HG02571 (cell line): Measurements from ENCODE around the gene PTCD1.
"Not testable (repeated sequence)": the region's sequence is repeated elsewhere in the genome, so short reads cannot be mapped to it uniquely, and the experiment has no call there.

Source experiments
- ATAC-seq: cut with Tn5 transposase; IDR thresholded peaks from one replicate; pipeline ENCODE4 v1.9.1; 2021; ENCODE audit warnings: mild to moderate bottlenecking, moderate library complexity; ENCODE audit not compliant: unreplicated experiment

PTCD1 gene

DNA sequence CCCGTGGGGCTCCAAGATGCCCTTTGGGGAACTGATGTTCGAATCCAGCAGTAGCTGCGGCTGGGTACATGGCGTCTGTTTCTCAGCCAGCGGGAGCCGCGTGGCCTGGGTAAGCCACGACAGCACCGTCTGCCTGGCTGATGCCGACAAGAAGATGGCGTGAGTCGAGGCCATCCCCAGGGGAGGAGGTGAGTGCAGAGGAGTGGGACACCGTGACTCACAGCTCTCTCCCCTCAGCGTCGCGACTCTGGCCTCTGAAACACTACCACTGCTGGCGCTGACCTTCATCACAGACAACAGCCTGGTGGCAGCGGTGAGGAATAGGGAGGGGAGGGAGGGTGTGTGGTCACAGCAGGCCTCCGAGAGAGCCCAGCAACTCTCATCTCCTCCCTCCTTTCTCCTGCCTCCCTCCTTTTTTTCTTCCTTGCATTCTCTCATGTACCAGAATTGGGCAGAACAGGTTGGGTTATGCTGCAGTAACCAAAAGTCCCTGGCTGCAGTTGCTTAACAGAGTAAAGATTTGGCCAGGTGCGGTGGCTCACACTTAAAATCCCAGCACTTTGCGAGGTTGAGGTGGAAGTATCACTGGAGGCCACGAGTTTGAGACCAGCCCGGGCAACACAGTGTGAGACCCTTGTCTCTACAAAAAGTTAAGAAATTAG is 47.5 kb downstream of the PTCD1 start:
- no peak for ATAC-seq

DNA sequence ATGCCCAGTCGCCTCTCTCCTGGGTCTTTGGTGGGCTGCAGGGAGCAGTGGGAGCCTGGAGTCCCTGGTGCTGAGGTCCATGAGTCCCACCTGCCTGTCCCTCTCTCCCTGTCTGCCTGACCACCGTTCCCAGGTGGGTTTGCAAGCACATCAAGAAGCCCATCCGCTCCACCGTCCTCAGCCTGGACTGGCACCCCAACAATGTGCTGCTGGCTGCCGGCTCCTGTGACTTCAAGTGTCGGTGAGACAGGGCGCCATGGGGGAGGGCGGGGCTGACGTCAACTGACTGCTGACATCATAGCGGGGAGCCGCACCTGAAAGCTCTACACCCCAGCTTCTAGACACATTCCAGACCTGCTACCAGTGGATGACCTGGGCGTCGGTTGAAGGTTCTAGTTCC is 48.8 kb downstream of the PTCD1 start:
- ATAC-seq, result no peak

DNA sequence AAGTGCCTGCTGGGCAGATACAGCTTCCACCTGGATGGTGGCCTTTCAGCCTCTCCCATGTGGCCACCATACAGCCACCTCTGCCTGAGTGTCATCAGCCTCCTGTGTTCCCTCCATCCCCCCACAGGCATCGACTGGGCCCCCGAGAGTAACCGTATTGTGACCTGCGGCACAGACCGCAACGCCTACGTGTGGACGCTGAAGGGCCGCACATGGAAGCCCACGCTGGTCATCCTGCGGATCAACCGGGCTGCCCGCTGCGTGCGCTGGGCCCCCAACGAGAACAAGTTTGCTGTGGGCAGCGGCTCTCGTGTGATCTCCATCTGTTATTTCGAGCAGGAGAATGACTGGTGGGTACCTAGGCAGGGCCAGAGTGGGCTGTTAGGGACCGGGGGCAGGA is 50.7 kb downstream of the PTCD1 start:
- no peak for ATAC-seq

- not testable (repeated sequence) for ATAC-seq
These were observed 51.4 kb downstream of the PTCD1 start for GRCh38 chr7:99387239-99387635.

DNA sequence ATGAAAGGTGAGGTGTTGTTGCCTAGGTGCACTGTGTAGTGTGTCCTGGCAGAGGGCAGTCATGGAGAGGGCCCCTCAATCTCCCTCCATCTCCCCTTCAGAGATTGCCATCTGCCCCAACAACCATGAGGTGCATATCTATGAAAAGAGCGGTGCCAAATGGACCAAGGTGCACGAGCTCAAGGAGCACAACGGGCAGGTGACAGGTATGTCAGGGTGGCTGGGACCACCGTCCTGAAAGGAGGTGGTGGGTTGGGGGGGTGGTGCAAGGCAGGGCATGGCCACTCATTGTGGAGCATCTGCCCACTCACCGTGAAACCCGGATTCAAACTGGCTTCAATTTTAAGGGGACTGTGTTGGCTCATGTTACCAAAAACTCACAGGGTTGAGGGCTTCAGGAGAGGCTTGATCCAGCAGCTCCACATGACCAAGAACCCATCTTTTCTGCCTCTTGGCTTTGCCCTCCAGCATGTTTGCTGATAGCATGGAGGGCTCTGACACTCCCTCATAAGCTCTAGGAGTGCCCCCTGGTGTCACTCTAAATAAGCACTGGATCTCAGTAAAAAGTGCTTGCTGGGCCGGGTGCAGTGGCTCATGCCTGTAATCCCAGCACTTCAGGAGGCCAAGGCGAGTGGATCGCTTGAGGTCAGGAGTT is 51.9 kb downstream of the PTCD1 start:
- ATAC-seq, result no peak

DNA sequence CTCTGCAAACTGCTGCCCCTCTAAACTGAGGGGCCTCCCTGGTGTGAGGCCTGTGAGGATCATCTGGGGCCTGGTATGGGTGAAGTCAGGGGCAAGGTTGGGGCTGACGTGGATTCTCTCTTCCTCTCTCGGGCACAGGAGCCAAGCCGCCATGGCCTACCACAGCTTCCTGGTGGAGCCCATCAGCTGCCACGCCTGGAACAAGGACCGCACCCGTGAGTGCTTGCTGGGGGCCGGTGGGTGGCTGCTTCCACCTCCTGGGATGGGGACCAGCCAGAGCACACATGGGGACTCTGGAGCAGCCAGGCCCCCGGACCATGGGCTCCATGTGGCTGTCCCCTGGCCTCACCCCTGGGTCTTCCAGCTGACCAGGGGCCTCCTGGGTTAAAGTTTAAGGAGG is 53.0 kb downstream of the PTCD1 start:
- ATAC-seq, result no peak

DNA sequence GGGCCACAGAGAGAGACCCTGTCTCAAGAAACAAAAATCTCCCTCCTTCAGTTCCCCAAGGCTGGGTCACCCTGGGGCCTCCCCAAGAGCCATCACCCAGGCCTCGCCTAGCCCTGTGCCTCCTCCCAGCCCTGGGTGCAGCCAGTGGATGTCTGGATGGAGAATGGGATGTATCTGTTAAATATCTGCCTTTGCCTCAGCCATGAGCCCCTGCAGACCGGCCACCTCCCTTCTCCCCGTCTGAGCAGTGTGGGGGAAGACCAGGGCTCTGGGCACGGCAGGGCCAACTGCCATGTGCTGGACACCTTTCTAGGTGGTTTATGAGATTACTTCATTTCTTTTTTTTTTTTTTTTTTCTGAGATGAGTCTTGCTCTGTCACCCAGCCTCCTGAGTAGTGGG is 54.1 kb downstream of the PTCD1 start:
- ATAC-seq, result no peak

DNA sequence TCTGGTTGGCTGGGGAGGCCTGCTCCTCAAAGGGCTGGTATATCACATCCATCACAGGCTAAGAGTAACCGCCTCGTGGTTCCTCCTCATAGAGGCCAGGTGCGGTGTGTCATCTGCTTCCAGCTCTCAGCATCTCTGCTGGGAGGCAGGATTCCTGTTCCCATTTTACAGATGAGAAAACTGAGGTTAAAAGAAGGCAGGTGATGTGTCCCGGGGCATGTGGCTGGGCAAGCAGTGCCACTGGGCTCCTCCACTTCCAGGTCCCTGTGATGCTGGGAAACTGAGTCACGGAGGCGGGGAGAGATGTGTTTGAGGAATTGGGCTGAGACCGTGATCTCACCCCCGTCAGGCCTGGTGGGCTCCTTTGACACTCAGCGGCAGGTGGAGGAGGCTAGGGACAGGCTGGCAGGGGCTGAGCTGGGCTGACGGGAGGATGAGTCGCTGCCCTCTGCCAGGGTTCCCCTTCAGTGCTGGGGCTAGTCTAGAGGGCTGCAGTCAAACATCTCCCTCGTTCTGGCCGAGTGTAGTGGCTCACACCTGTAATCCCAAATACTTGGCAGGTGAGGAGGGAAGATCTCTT is 54.7 kb downstream of the PTCD1 start:
- ATAC-seq, result no peak

- ATAC-seq, result no peak
These were observed 55.4 kb downstream of the PTCD1 start for GRCh38 chr7:99383203-99383602.

- no peak for ATAC-seq
These were observed 56.9 kb downstream of the PTCD1 start for GRCh38 chr7:99381664-99382075.

DNA sequence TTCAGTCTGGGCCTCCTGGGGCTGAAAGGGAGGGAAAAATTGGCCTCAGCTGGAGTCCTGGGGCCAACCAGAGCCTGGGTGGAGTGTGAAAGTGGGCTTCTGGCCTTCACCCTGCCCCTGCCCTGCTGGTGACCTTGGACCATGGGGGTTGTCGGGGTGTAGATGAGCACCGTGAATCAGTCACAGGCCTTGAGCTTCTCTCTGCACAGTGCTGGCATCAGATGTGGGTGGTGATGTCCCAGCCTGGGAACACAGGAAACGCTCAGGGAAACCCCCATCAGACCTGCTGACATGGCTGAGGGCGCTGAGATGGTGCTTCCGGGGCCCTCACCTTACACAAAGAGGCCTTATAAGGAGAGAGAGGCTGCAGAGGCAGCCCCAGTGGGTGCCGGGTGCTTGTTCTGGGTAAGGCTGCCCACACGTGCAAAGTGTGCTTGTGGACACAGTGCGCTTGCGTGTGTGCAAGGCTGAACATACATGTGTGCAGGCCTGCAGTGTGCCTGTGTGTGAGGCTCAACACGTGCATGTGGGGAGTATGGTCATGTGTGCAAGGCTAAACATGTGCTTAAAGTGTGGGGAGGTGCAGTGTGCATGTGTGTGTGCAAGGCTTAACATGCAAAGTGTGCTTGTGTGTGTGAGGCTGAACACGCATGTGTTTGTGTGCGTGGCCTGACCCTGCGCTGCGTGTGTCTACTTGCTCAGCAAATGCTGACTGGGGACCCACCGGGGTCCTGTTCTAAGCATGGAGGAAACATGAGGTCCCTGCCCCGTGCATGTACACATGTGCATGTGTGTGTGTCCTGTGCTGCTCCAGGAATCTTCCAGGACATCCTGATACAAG is 57.6 kb downstream of the PTCD1 start:
- ATAC-seq, result peak; percentile 70

DNA sequence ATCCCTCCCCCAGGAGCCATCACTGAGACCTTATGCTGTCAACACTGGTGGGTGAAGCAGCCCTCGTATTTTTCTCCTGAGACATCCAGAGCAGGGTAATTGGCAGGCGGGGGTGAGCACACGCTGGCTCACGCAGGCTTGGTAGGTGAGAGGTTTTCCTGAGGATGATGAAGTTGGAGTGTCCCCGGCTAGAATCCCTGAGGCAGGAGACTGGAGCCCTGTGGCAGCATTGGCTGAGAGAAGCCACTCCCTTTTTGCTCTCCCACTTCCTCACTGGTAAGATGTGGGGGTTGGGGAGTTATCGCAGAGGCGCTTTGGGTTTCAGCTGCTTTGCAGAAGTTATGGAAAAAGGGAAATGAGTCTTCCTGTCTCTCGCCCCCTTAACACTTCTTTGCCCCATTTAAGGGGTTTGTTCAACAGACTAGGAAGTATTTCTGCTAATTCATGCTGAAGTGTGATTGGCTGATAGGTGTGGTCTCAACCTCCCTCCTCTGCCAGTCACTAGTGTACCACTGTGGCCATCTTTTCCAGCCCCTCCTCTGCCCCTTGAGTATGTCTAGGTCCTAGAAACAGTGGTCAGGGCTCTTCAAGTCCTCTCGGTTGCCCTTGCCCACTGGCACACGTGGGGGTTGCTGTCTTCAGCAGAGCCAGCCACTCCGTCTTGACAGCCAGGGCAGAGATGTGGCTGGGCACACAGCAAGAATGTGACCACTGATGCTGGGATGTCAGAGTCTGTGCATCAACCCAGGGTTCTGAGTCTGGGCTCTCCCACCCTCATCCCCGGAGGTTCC is 58.4 kb downstream of the PTCD1 start:
- ATAC-seq, result peak; percentile 32

- ATAC-seq, result not testable (repeated sequence)
These were observed 58.9 kb downstream of the PTCD1 start for GRCh38 chr7:99379693-99380031.

DNA sequence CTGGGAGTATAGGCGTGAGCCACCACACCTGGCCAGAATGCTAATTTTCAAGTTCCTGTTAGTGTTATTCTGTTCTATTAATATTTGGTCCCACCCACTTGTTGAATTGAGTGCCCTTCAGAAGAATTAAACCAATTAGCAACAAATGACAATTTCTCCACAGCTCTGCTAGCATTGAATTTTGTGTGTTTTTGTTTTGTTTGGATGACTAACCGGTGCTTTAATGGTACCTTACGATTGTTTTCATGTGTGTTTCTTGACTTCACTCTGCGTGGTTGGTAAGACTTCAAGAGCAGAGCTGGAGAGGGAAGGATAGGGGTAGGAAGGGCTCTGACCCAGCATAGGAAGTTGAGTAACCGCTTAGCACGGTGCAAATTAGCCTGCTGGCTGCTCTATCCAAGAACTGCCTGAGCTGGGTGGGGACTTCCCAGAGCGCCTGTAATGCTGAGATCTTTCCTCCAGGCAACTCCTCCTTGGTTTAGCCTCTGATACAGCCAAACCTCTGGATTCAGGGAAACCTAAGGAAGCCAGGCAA is 59.5 kb downstream of the PTCD1 start:
- ATAC-seq, result no peak

DNA sequence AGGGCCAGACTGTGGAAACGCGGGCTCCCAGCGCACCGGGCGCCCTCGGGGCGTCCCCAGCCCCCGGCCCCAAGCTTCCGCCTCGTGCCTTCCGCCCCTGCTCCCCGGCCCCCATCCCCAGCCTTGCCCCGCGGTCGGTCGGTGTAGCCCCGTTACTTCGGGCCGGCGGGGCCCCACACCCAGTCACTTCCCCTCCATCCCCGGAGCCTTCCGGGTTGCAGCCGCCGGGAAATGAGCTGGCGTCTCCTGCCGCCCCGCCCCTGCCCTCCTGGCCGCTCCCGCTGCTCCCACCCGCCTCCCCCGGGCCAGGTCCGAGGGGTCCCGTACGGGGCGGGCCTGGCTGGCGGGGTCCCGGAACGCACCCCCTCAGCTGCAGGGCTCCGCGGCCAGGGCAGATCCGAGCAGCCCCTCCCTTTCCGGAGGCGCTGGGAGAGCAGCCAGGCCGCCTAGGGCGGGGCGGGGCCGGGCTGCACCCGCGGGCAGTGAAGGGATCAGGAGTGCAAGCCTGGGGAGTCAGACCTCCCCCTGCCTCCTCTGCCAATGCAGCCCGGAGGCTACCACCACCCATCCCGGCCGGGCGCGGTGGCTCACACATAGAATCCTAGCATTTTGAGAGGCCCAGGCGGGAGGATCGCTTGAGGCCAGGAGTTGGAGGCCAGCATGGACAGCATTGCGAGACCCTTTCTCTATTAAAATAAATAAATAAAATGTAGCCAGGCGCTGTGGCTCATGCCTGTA is 63.4 kb downstream of the PTCD1 start:
- peak; percentile 45 for ATAC-seq

DNA sequence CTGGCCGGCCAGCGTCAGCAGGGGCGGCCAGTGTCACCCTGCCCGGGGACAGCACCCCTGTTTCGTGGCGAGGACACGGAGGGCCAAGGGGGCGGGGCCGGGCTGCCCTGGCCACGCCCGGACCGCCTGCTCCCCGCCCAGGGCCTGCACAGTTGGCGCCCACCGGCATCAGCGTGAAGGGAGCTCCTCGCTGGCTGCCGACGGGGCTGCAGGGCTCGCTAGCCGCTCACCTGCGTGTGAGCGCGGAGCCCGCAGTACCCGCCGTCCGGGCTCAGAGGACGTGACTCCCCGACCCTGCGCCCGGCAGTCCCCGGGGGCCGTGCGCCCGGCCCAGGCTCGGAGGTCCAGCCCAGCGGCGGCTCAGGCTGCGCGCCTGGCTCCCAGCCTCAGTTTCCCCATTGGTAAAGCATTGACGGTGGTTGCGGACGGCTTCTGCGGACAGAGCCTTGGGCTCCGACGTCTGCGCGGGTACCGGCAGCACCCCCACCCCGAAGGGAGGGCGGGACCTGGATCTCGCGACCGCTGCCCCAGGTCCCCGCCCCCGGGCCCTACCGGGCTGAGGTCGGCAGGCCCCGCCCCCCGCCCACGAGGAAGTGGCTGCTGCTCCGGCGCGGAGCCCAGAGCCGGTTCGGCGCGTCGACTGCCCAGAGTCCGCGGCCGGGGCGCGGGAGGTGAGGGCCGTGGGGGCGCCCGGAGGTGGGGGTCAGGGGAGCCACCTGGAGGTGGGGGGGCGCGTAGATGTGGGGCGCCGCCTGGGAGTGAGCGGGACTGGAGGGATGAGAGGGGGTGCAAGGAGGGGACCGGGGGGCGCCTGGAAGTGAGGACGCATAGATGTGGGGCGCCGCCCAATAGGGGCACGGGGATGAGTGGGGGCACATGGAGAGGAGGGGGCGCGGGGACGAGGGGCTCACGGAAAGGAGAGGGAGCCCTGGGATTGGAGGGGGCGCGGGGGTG is 64.2 kb downstream of the PTCD1 start, which contains the start of gene ARPC1B:
TSS of gene ARPC1B (plus strand) at position 620 of the 954 bp plus-strand sequence. CDS start 10,985 bp downstream, outside the sequence.
- peak; percentile 63 for ATAC-seq

GRCh38 chr7:99373091-99374066 is 65.2 kb downstream of the PTCD1 start:
- ATAC-seq, result no peak
